ENCODE results near the gene AKAP6. TPM values are rescaled to one million over a fixed set of nuclear protein-coding genes. Genes with fewer than 3 reads are reported as not detected.

Gene AKAP6
- total and polyA plus RNA-seq, 8 donors = 3.7 to 7.2 (median 6.0) TPM

GRCh38 chr14:32319368-32320049 lies 9.6 kb upstream of the AKAP6 start:
- ATAC-seq (no peak), DNase-seq (no peak)
- Histone ChIP-seq H3K27me3 (no peaks in the 10 kb centered on the region), H3K4me1 (no peaks in the 10 kb centered on the region), H3K9me3 (no peaks in the 10 kb centered on the region), H3K27ac (no peak overlapping the region), H3K36me3 (no peaks in the 10 kb centered on the region), H3K4me3 (no peak overlapping the region)
- no peak for TF ChIP-seq CTCF (IDR thresholded peaks at IDR 0.05)
- intact Hi-C loops (cut with DNase I) = no loop called here

- no peak for TF ChIP-seq CTCF (IDR thresholded peaks at IDR 0.05)
- H3K4me1 ChIP-seq = no peaks in the 10 kb centered on the region
- H3K9me3 ChIP-seq = no peaks in the 10 kb centered on the region
- no peak overlapping the region for H3K27ac ChIP-seq
- no peak for ATAC-seq
- H3K27me3 ChIP-seq = no peaks in the 10 kb centered on the region
- intact Hi-C loops (cut with DNase I) = no loop called here
- DNase-seq = no peak
- H3K4me3 ChIP-seq = no peak overlapping the region
- H3K36me3 ChIP-seq = no peaks in the 10 kb centered on the region
Measured at GRCh38 chr14:32324601-32325000, 4.5 kb upstream of the AKAP6 start.

GRCh38 chr14:32327255-32327961 lies 1.7 kb upstream of the AKAP6 start:
- Histone ChIP-seq H3K36me3 (no peaks in the 10 kb centered on the region), H3K27me3 (no peaks in the 10 kb centered on the region), H3K4me3 (no peak overlapping the region), H3K4me1 (no peaks in the 10 kb centered on the region), H3K9me3 (no peaks in the 10 kb centered on the region), H3K27ac (no peak overlapping the region)
- DNase-seq = no peak
- no peak for ATAC-seq
- TF ChIP-seq CTCF (IDR thresholded peaks at IDR 0.05) = no peak
- intact Hi-C loops (cut with DNase I) = no loop called here

GRCh38 chr14:32329690-32330285 lies 690 bp downstream of the AKAP6 start:
- Histone ChIP-seq H3K9me3 (no peaks in the 10 kb centered on the region), H3K4me1 (no peaks in the 10 kb centered on the region), H3K4me3 (no peak overlapping the region), H3K27me3 (no peaks in the 10 kb centered on the region), H3K27ac (no peak overlapping the region), H3K36me3 (no peaks in the 10 kb centered on the region)
- no peak for TF ChIP-seq CTCF (IDR thresholded peaks at IDR 0.05)
- no peak for ATAC-seq
- DNase-seq = no peak
- intact Hi-C loops (cut with DNase I) = no loop called here

- ATAC-seq = no peak
- no peaks in the 10 kb centered on the region for H3K9me3 ChIP-seq
- no peak for DNase-seq
- H3K27me3 ChIP-seq = no peaks in the 10 kb centered on the region
- no peak for TF ChIP-seq CTCF (IDR thresholded peaks at IDR 0.05)
- no peak overlapping the region for H3K4me3 ChIP-seq
- intact Hi-C loops (cut with DNase I) = no loop called here
- no peaks in the 10 kb centered on the region for H3K36me3 ChIP-seq
- H3K4me1 ChIP-seq = no peaks in the 10 kb centered on the region
- H3K27ac ChIP-seq = no peak overlapping the region
Measured at GRCh38 chr14:32330351-32331111, 1.4 kb downstream of the AKAP6 start.
